ENCODE measurements around the gene FRMD7. TPM values are rescaled to one million over a fixed set of nuclear protein-coding genes. Genes with fewer than 3 reads are reported as not detected.
"Not testable (repeated sequence)": the region's sequence is repeated elsewhere in the genome, so short reads cannot be mapped to it uniquely, and the experiment has no call there.

Gene FRMD7
- total and polyA plus RNA-seq, 7 experiments from 2014 or later, result not detected

DNA sequence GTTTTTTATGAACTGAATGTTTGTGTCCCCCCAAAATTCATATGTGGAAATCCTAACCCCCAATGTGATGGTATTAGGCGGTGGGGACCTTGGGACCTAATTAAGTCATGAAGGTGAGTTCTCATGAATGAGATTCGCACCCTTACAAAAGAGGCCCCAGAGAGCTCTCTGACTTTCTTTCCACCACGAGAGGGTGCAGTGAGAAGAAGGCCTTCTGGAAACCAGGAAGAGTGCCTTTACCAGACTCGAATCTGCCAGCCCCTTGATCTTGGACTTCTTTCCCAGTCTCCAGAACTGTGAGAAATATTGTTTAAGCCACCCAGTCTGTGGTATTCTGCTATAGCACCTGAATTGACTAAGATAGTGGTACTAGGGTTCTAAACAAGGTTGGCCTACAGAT, 64.0 kb downstream of the FRMD7 start:
- Histone ChIP-seq H3K27me3 (ENCODE audit: control insufficient read depth in 2 of 2, insufficient read depth in 2 of 2, low read length in 2 of 2) (no peaks in the 10 kb centered on the region), H3K9me3 (ENCODE audit: control insufficient read depth in 2 of 3, low read length in 3 of 3) (no peaks in the 10 kb centered on the region), H3K36me3 (ENCODE audit: control insufficient read depth in 2 of 3, insufficient read depth in 3 of 3, low read length in 3 of 3) (peaks cover 0 to 3% (median 0%) of the 10 kb centered on the region in 3 experiments), H3K4me1 (ENCODE audit: control insufficient read depth in 2 of 2, insufficient read depth in 2 of 2, low read length in 2 of 2) (no peaks in the 10 kb centered on the region), H3K4me3 (ENCODE audit: low read length) (no peak overlapping the region), H3K27ac (ENCODE audit: low read depth, low read length) (no peak overlapping the region)
- Mint-ChIP-seq H3K4me1 (peaks cover 0 to 19% (median 6%) of the 10 kb centered on the region in 7 donors), H3K36me3 (peaks cover 0 to 7% (median 2%) of the 10 kb centered on the region in 5 donors), H3K27ac (no peak overlapping the region), H3K4me3 (no peak overlapping the region), H3K9me3 (no peaks in the 10 kb centered on the region), H3K27me3 (no peaks in the 10 kb centered on the region)
- DNase-seq (no peak), ATAC-seq (no peak)
- intact Hi-C loops (cut with micrococcal nuclease), result loop anchor here in 1 of 2 donors (2.0 kb wide), 1 partner anchor 17 kb away; no protein-coding TSS in a partner anchor
- ChIA-PET CTCF (no interaction called here), POLR2A (no interaction called here)

- Histone ChIP-seq H3K4me1 (ENCODE audit: control insufficient read depth in 2 of 2, insufficient read depth in 2 of 2, low read length in 2 of 2) (no peaks in the 10 kb centered on the region), H3K9me3 (ENCODE audit: control insufficient read depth in 2 of 3, low read length in 3 of 3) (no peaks in the 10 kb centered on the region), H3K27ac (ENCODE audit: low read depth, low read length) (no peak overlapping the region), H3K36me3 (ENCODE audit: control insufficient read depth in 2 of 3, insufficient read depth in 3 of 3, low read length in 3 of 3) (peaks cover 0 to 2% (median 0%) of the 10 kb centered on the region in 3 experiments), H3K27me3 (ENCODE audit: control insufficient read depth in 2 of 2, insufficient read depth in 2 of 2, low read length in 2 of 2) (no peaks in the 10 kb centered on the region), H3K4me3 (ENCODE audit: low read length) (no peak overlapping the region)
- ATAC-seq, result no peak
- peaks cover 0 to 3% (median 0%) of the 10 kb centered on the region in 5 donors for H3K36me3 Mint-ChIP-seq
- no peak for DNase-seq
- H3K4me1 Mint-ChIP-seq, result peaks cover 0 to 22% (median 6%) of the 10 kb centered on the region in 7 donors
- CTCF ChIA-PET, result interaction anchor here (0.6 to 0.8 kb wide), 2 partner anchors 218 to 1926 kb away, joined by 3 read pairs; no protein-coding TSS in a partner anchor
- intact Hi-C loops (cut with micrococcal nuclease), result loop anchor here in 1 of 2 donors (2.0 kb wide), 1 partner anchor 17 kb away; no protein-coding TSS in a partner anchor
- POLR2A ChIA-PET, result no interaction called here
- H3K4me3 Mint-ChIP-seq, result no peak overlapping the region
- no peaks in the 10 kb centered on the region for H3K27me3 Mint-ChIP-seq
- no peak overlapping the region for H3K27ac Mint-ChIP-seq
- H3K9me3 Mint-ChIP-seq, result no peaks in the 10 kb centered on the region
These were observed 64.5 kb downstream of the FRMD7 start for GRCh38 chrX:132063334-132063733.

DNA sequence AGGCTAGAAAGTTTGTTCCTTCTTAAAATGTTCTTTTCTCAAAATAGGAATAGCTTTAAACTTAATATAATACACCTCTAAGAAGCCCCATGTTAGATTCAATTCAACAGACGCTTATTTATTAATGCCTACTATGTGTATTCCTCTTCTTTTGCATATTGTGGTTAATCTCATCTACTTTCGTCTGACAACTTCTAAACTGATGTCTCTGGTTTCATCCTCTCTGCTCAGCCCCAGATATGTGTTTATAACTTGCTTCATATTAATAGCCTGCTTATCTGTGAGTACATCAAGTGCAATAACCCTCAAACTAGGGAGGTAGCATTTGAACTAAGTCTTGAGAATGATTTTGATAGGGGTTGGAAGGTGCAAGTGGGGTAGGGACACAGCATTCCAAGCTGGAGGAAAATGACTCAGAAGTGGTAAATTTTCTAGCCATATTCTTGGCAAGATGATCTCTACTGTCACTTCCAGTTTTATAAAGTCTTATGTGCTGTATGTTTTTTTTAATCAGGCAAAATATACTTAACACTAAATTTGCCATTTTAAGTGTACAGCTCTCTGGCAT, 67.8 kb downstream of the FRMD7 start:
- Mint-ChIP-seq H3K9me3 (peaks cover 0 to 2% (median 0%) of the 10 kb centered on the region in 11 donors), H3K27ac (peak overlapping the region in 4 of 9 donors; percentile 2 to 57 (median 51)), H3K4me3 (no peak overlapping the region), H3K27me3 (no peaks in the 10 kb centered on the region), H3K4me1 (peaks cover 0 to 42% (median 20%) of the 10 kb centered on the region in 7 donors), H3K36me3 (peaks cover 0 to 7% (median 0%) of the 10 kb centered on the region in 5 donors)
- Histone ChIP-seq H3K4me3 (ENCODE audit: low read length) (no peak overlapping the region), H3K4me1 (ENCODE audit: control insufficient read depth in 2 of 2, insufficient read depth in 2 of 2, low read length in 2 of 2) (no peaks in the 10 kb centered on the region), H3K27me3 (ENCODE audit: control insufficient read depth in 2 of 2, insufficient read depth in 2 of 2, low read length in 2 of 2) (no peaks in the 10 kb centered on the region), H3K27ac (ENCODE audit: low read depth, low read length) (no peak overlapping the region), H3K9me3 (ENCODE audit: control insufficient read depth in 2 of 3, low read length in 3 of 3) (no peaks in the 10 kb centered on the region), H3K36me3 (ENCODE audit: control insufficient read depth in 2 of 3, insufficient read depth in 3 of 3, low read length in 3 of 3) (peaks cover 0 to 2% (median 0%) of the 10 kb centered on the region in 3 experiments)
- ATAC-seq (no peak), DNase-seq (no peak)
- ChIA-PET POLR2A (no interaction called here), CTCF (interaction anchor here (0.6 kb wide), 1 partner anchor 90 kb away, joined by 3 read pairs; no protein-coding TSS in a partner anchor)
- intact Hi-C loops (cut with micrococcal nuclease), result loop anchor here in 1 of 2 donors (5.0 kb wide), 1 partner anchor 38 kb away; the partner anchor contains the start of gene STK26

- Mint-ChIP-seq H3K4me3 (no peak overlapping the region), H3K36me3 (peaks cover 0 to 7% (median 0%) of the 10 kb centered on the region in 5 donors), H3K4me1 (peaks cover 0 to 44% (median 23%) of the 10 kb centered on the region in 7 donors), H3K27ac (no peak overlapping the region), H3K27me3 (no peaks in the 10 kb centered on the region), H3K9me3 (peaks cover 0 to 2% (median 0%) of the 10 kb centered on the region in 11 donors)
- H3K9me3 ChIP-seq (ENCODE audit: control insufficient read depth in 2 of 3, low read length in 3 of 3), result no peaks in the 10 kb centered on the region
- no peaks in the 10 kb centered on the region for H3K4me1 ChIP-seq (ENCODE audit: control insufficient read depth in 2 of 2, insufficient read depth in 2 of 2, low read length in 2 of 2)
- H3K27ac ChIP-seq (ENCODE audit: low read depth, low read length), result no peak overlapping the region
- no peak overlapping the region for H3K4me3 ChIP-seq (ENCODE audit: low read length)
- no peaks in the 10 kb centered on the region for H3K27me3 ChIP-seq (ENCODE audit: control insufficient read depth in 2 of 2, insufficient read depth in 2 of 2, low read length in 2 of 2)
- no peak for ATAC-seq
- peaks cover 0 to 5% (median 0%) of the 10 kb centered on the region in 3 experiments for H3K36me3 ChIP-seq (ENCODE audit: control insufficient read depth in 2 of 3, insufficient read depth in 3 of 3, low read length in 3 of 3)
- CTCF ChIA-PET, result no interaction called here
- POLR2A ChIA-PET, result no interaction called here
- intact Hi-C loops (cut with micrococcal nuclease), result loop anchor here in 1 of 2 donors (5.0 kb wide), 1 partner anchor 37 kb away; the partner anchor contains the start of gene STK26
- peak in 1 of 9 donors; percentile 3 for DNase-seq
These were observed 68.8 kb downstream of the FRMD7 start for GRCh38 chrX:132058975-132059374.

DNA sequence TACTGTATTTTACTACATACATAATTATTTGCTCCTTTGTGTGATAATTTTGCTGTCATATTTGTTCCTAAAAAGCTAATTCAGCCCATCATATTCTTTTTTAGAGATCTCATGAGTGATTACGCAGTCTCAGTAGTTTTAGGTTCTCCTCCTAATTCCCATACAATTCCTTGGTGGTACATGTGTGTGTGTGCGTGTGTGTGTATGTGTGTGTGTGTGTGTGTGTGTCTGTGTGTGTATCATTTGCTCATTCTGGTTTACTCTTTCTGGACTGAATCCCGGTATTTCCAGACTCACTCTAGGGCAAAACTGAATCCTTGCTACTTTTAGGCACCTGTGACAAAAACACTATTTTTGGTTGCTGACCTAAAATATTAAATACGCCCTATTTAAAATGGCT, 69.8 kb downstream of the FRMD7 start:
- no peak overlapping the region for H3K4me3 Mint-ChIP-seq
- ATAC-seq (no peak), DNase-seq (no peak)
- no peak overlapping the region for H3K27ac ChIP-seq (ENCODE audit: low read depth, low read length)
- H3K9me3 Mint-ChIP-seq, result peaks cover 0 to 2% (median 0%) of the 10 kb centered on the region in 11 donors
- CTCF ChIA-PET, result no interaction called here
- intact Hi-C loops (cut with micrococcal nuclease), result loop anchor here in 1 of 2 donors (5.0 kb wide), 1 partner anchor 36 kb away; the partner anchor contains the start of gene STK26
- H3K27me3 ChIP-seq (ENCODE audit: control insufficient read depth in 2 of 2, insufficient read depth in 2 of 2, low read length in 2 of 2), result no peaks in the 10 kb centered on the region
- H3K4me3 ChIP-seq (ENCODE audit: low read length), result no peak overlapping the region
- H3K27me3 Mint-ChIP-seq, result no peaks in the 10 kb centered on the region
- peaks cover 0 to 7% (median 0%) of the 10 kb centered on the region in 5 donors for H3K36me3 Mint-ChIP-seq
- peaks cover 0 to 5% (median 0%) of the 10 kb centered on the region in 3 experiments for H3K36me3 ChIP-seq (ENCODE audit: control insufficient read depth in 2 of 3, insufficient read depth in 3 of 3, low read length in 3 of 3)
- H3K27ac Mint-ChIP-seq, result peak overlapping the region in 1 of 9 donors; percentile 29
- H3K4me1 Mint-ChIP-seq, result peaks cover 0 to 50% (median 28%) of the 10 kb centered on the region in 7 donors
- H3K9me3 ChIP-seq (ENCODE audit: control insufficient read depth in 2 of 3, low read length in 3 of 3), result no peaks in the 10 kb centered on the region
- H3K4me1 ChIP-seq (ENCODE audit: control insufficient read depth in 2 of 2, insufficient read depth in 2 of 2, low read length in 2 of 2), result no peaks in the 10 kb centered on the region
- POLR2A ChIA-PET, result interaction anchor here (0.6 kb wide), 1 partner anchor 85 kb away, joined by 3 read pairs; no protein-coding TSS in a partner anchor

DNA sequence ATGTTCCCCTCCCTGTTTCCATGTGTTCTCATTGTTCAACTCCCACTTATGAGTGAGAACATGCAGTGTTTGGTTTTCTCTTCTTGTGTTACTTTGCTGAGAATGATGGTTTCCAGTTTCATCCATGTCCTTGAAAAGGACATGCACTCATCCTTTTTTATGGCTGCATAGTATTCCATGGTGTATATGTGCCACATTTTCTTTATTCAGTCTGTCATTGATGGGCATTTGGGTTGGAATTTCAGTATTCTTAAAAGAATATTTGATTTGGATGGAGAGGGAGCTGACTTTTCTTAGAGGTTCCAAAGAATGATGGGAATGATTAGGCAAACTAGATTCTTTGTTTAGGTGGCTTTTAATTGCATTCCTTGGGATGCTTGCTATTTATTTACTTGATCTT, 76.0 kb downstream of the FRMD7 start:
- H3K27me3 ChIP-seq (ENCODE audit: control insufficient read depth in 2 of 2, insufficient read depth in 2 of 2, low read length in 2 of 2); intact Hi-C loops (cut with micrococcal nuclease); H3K36me3 ChIP-seq (ENCODE audit: control insufficient read depth in 2 of 3, insufficient read depth in 3 of 3, low read length in 3 of 3); DNase-seq; H3K9me3 ChIP-seq (ENCODE audit: control insufficient read depth in 2 of 3, low read length in 3 of 3); H3K27ac ChIP-seq (ENCODE audit: low read depth, low read length); H3K27me3 Mint-ChIP-seq; H3K36me3 Mint-ChIP-seq; ATAC-seq; H3K4me3 ChIP-seq (ENCODE audit: low read length); CTCF ChIA-PET; H3K9me3 Mint-ChIP-seq; H3K4me1 ChIP-seq (ENCODE audit: control insufficient read depth in 2 of 2, insufficient read depth in 2 of 2, low read length in 2 of 2); POLR2A ChIA-PET: not testable (repeated sequence)
- peak overlapping the region in 1 of 10 donors; percentile 56 for H3K4me3 Mint-ChIP-seq
- peak overlapping the region in 1 of 9 donors; percentile 25 for H3K27ac Mint-ChIP-seq
- H3K4me1 Mint-ChIP-seq, result peaks cover 4 to 59% (median 33%) of the 10 kb centered on the region in 7 donors

All from naive thymus-derived CD4-positive, alpha-beta T cell (primary cell).